Epidermal melanocyte (primary cell): ENCODE results near the gene CD74.

Experiments used
- DNase-seq: peaks from one replicate; pipeline ENCODE4 v3.0.0; 2011; ENCODE audit warnings: low spot score; ENCODE audit not compliant: insufficient read length

CD74 gene

GRCh38 chr5:150364004-150364403 is 48.7 kb downstream of the CD74 start:
- no peak for DNase-seq

GRCh38 chr5:150363185-150363584 is 49.5 kb downstream of the CD74 start:
- DNase-seq: no peak

DNA sequence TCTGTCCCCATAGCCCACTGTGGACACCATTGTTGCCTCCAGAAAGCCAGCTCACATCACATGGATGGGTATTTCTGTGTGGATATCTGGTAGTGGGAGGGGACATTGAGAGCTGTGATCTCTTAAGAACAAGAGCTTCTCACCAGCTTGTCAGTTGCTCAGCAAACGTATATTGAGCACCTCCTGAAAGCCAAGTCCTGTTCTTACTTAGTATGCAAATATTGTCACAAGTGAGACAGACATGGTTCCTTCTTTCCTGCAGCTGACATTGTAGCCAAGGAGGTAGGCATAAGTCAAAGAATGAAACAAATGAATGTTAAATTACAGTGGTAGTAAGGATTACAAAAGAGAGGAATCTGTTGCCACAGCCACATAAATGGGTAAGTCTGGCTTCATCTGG is 51.4 kb downstream of the CD74 start:
- DNase-seq: no peak

DNA sequence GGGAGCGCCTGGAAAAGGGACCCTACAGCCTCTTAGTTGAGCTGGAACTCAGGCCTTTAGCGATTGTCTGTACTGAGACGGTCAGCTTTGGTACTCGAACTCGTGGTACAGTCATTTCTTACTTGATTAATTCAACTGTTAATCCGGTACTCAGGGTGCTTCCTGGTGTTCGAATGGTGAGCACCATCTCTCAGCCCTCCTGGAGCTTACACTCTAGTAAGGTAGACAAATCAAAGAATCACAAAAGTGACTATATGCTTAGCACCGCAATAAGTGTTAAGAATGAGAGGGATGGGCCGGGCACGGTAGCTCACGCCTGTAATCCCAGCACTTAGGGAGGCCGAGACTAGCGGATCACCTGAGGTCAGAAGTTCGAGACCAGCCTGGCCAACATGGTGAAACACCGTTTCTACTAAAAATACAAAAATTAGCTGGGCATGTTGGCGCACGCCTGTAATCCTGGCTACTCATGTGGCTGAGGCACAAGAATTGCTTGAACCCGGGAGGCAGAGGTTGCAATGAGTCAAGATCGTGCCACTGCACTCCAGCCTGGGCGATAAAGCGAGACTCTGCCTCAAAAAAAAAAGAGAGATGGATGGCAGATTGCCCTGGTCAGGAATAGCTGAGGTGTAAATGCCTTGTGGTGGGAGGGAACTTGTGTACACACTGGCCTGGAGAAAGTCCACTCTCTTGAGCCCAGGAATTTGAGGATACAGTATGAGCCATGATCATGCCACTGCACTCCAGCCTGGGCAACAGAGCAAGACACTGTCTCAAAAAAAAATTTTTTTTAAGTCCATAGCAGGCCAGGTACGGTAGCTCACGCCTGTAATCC is 54.2 kb downstream of the CD74 start:
- no peak for DNase-seq

- peak; percentile 89 for DNase-seq
Measured at GRCh38 chr5:150357326-150358260, 55.1 kb downstream of the CD74 start, which contains the start of gene TCOF1. TSS of gene TCOF1 (plus strand) at chr5:150357697. CDS start at chr5:150357747, 50 bp downstream.

DNA sequence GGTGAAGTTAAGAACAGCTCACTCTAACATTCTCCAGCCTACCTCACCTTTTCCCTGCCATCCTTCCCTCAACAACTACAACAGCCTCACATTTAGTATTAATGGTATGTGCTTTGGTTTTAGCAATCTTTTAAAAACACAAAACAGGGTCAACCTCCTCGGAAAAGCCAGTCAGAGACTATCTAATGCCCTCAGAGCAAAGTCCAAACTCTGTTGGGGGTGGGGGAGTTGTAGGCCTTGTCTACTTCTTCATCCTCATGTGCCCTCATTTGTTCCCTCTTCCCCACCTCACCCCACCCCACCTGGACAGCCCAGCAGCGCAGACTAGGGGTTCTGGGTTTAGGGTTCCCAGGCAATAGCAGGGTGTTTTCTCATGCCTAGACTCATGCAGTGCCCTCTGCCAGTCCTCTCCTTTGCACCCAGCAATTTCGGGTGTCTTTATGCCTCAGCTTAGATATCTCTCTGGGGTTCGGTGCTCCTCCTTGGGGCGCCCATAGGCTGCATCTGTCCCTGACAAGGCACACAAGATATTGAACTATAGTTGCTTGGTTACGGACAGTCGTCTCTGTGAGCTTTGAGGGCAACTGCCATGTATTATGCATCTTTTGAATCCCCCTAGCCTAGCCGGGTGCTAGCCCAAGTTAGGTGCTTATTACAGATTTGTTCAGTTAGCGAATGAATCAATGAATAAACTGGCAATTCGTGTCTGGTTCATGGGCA is 56.0 kb downstream of the CD74 start:
- no peak for DNase-seq

- no peak for DNase-seq
Measured at GRCh38 chr5:150355791-150356190, 56.9 kb downstream of the CD74 start.

DNA sequence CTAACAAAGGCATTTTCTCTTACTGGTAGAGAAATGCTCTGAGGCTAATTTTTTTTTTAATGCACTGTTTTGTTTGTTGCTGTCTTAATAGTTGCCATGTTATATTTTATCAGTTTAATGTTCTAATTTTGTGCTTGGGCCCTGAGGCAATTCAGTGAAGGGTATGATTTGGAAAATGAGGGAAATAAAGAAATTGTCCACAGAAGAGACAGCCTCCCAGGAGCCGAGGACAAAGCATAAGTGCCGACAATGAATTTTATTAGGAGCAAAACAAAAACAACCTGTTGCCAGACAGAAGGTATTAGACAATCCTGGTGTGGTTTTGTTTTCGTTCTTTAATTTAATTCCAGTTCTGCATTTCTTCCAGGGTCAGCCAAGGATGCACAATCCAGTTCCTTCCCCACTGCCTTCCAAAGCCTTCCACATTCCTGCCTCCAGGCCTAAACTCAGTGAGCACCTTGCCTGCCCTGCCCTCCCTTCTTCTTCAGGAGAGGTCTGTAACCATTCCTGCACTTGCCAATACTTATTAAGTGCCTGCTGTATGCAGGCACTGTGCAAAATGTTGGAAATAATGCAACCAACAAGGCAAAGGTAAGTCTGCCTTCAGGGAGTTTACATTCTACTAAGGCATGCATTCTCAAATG is 59.6 kb downstream of the CD74 start:
- peak; percentile 57 for DNase-seq

GRCh38 chr5:150352244-150353031 is 60.3 kb downstream of the CD74 start:
- DNase-seq: no peak
